Peyer's patch (tissue), 4 donors: Measurements from ENCODE around the gene ATP5IF1.

Experiments
- POLR2A ChIP-seq, 2 donors: fragments of 450-650 bp; IDR thresholded peaks; one replicate each; pipeline ENCODE4 v1.5.1; 2017; ENCODE audit warnings: antibody characterized with exemption in 2 of 2, mild to moderate bottlenecking in 2 of 2, moderate library complexity in 2 of 2
- TF ChIP-seq, protein P1 (sequence below), 6 experiments: fragments of 450-650 bp in 4 of 6; fragments of 200-600 bp in 2 of 6; sonication (generic) in 1 of 6; IDR thresholded peaks; one replicate each; pipeline ENCODE4 v1.5.1; 2017 to 2019; ENCODE audit warnings: antibody characterized with exemption in 6 of 6, mild to moderate bottlenecking in 3 of 6, moderate library complexity in 1 of 6

DNA sequence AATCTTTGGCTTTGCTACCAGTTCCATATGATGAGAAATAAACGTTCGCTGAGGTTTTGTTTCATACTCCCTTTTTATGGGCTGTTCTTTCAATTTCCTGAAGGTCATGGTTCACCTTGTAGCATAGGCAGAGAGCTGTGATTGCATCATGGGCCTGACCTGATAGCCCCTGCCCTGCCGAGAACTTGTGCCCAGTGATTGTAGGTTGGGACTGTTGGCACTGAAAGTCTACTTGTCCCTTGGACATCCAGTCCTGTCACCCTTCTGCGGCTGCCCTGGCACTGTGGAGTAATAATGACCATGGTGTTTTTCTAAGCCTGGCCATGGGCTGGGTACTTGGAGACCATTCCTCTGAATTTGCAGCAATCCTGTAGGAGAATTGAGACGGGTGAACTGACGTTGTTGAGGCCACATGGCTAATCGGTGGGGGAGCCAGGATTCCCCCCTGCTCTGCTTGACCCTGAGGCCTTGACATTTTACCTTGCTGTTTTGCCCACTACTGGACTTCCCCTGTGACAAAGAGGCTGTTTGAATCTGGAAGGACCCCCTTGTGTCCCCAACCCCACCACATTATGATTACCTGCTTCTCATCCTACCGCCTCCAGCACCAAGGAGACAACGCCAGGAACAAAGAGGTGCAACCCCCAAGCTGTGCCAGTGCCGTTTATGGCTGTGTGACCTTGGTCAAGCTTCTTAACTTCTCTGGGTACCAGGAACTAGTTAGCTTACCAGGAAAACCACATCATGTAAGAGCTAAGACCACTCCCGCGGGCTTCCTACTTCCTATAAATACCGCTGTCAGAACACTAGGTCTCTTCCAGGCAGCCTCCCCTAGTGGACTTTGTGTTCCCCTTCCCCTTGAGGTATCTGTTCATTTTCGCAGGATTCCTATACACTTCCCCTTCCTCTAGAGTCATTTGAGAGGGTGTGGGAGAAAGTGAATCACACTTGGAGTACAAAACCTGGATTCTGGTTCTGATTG lies 46.8 kb downstream of the ATP5IF1 start:
- TF ChIP-seq, protein P1, sequence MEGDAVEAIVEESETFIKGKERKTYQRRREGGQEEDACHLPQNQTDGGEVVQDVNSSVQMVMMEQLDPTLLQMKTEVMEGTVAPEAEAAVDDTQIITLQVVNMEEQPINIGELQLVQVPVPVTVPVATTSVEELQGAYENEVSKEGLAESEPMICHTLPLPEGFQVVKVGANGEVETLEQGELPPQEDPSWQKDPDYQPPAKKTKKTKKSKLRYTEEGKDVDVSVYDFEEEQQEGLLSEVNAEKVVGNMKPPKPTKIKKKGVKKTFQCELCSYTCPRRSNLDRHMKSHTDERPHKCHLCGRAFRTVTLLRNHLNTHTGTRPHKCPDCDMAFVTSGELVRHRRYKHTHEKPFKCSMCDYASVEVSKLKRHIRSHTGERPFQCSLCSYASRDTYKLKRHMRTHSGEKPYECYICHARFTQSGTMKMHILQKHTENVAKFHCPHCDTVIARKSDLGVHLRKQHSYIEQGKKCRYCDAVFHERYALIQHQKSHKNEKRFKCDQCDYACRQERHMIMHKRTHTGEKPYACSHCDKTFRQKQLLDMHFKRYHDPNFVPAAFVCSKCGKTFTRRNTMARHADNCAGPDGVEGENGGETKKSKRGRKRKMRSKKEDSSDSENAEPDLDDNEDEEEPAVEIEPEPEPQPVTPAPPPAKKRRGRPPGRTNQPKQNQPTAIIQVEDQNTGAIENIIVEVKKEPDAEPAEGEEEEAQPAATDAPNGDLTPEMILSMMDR (IDR thresholded peaks at IDR 0.05) = no peak
- no peak for TF ChIP-seq POLR2A (IDR thresholded peaks at IDR 0.05)
